PC-9 (cell line): Measurements from ENCODE around the gene FKBP5.

Experiments
- CTCF ChIP-seq: fragments of 200-600 bp; sonication (generic); conservative IDR thresholded peaks from 2 replicates; pipeline ENCODE4 v1.6.1; 2017; ENCODE audit warnings: mixed run types, antibody characterized with exemption, mild to moderate bottlenecking, moderate library complexity
- EZH2 ChIP-seq: fragments of 200-600 bp; sonication (generic); IDR thresholded peaks from 2 replicates; pipeline ENCODE4 v1.8.0; 2017; ENCODE audit warnings: antibody characterized with exemption, low read depth

DNA sequence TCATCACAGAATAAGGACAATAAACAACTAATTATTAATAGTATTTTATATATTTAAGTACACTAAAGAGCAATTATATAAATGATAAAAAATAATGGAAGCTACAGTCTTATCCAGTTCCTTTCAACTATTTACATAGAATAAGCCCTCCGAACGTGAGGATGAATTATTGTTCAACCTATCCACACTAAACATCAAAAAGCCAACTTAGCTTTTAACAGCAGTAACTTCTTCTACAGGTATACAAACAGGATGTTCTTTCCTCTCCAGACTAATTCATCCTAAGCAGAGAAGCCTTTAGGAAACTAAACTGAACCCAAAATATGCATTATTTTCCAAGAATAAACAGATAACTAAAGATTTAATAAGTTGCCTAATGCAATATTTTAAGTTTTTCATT, 2.3 kb downstream of the FKBP5 start:
- TF ChIP-seq CTCF (no peak), EZH2 (no peak)
